ENCODE results near the gene BLOC1S6. TPM values are rescaled to one million over a fixed set of nuclear protein-coding genes. Genes with fewer than 3 reads are reported as not detected.

BLOC1S6 gene
- total and polyA plus RNA-seq, 2 of the 13 experiments (the other 11 are each of a cell fraction or from before 2014, with no cell fraction given) = 11.8 to 44.3 TPM

DNA sequence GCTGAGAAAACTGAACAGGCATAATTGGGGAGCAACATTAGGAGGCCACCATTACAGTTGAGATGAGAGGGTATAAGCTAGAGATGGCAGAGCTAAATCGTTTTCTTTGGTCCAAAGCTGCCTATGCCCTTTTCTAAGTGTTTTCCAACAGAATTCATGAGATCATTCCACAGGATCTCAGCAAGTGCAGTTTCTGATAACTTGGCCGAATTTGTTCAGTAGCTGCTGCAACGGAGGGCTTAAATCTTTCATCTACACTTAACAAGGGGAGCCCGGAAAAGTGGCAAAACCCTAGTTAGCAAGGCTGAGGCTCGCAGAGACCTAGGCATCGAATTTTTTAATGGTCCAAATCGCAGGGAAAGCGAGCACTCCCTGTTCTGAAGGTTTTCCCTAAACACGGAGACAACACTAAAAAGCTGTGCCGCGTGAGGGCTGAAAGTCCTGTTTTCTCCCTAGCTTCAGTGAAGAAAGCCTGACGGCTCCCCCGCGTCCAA lies 531 bp upstream of the BLOC1S6 start:
- no peak for FAIRE-seq
- POLR2A ChIA-PET = interaction anchor here (0.6 to 2.8 kb wide), 14 partner anchors 9 to 386 kb away, joined by 3 to 27 read pairs (median 6); partner anchors contain the start of genes SLC30A4 and SQOR
- Histone ChIP-seq H3K27ac (ENCODE audit: extremely low read length, insufficient read depth, low read length) (peak overlapping the region; percentile 97), H3K27me3 (ENCODE audit: control insufficient read depth in 1 of 2, insufficient read depth in 2 of 2, low read length in 2 of 2) (no peaks in the 10 kb centered on the region; a peak in 1 of 5 replicates), H3K4me3 (replicated peaks in 1 of 3; ENCODE audit: insufficient read depth in 1 of 3, low read depth in 2 of 3, low read length in 3 of 3) (peak overlapping the region; percentile 81 to 96 (median 82)), H3K4me2 (ENCODE audit: low read depth, low read length) (peak overlapping the region; percentile 91), H3K9ac (ENCODE audit: insufficient read depth, low read depth, low read length) (peak overlapping the region; percentile 96), H3K36me3 (replicated peaks in 1 of 2; ENCODE audit: control insufficient read depth in 1 of 2, insufficient read depth in 2 of 2, low read length in 2 of 2) (no peaks in the 10 kb centered on the region), H3K9me3 (ENCODE audit: low read length) (no peaks in the 10 kb centered on the region), H4K20me1 (ENCODE audit: insufficient read depth, low read length) (no peaks in the 10 kb centered on the region; the same call in 1 of the 2 replicates), H3K4me1 (ENCODE audit: insufficient read depth, low read length) (peaks cover 32% of the 10 kb centered on the region), H2AFZ (ENCODE audit: low read length) (peak overlapping the region; percentile 43), H3K79me2 (ENCODE audit: insufficient read depth, low read length) (peaks cover 39% of the 10 kb centered on the region)
- in situ Hi-C loops (cut with HindIII; ENCODE audit: extremely low pct_ligation_motif_present, low pct_unique_long_range_greater_than_20kb) = loop anchor here (5.0 kb wide), 1 partner anchor 184 kb away; a partner anchor contains a TSS
- BruUV-seq (replicated peaks) = TSS peak; percentile 97
- CTCF ChIA-PET (ENCODE audit: low intra/inter-chr PET ratio, low total read pairs) = interaction anchor here (0.6 kb wide), 1 partner anchor 377 kb away, joined by 3 read pairs; no protein-coding TSS in a partner anchor
- DNase-seq (ENCODE audit: low spot score) = no peak
- 0% methylated on average over 13 of the region's 14 CpGs for WGBS (ENCODE audit: low lambda C conversion rate)
- intact Hi-C loops (cut with micrococcal nuclease; ENCODE audit: unreplicated experiment) = loop anchor here (1.0 to 10.0 kb wide), 3 partner anchors 48 to 384 kb away; partner anchors contain the start of gene SQOR
- ATAC-seq = no peak
- TF ChIP-seq POLR2A (IDR thresholded peaks at IDR 0.05; ENCODE audit: insufficient read depth in 1 of 2, low read depth in 2 of 2, low read length in 2 of 2) (peak in 1 of 2 experiments; percentile 84; a peak in 1 of 4 replicates), PHF20 (CRISPR knock-in tag; IDR thresholded peaks at IDR 0.05) (no peak), ZNF331 (CRISPR knock-in tag; IDR thresholded peaks at IDR 0.05) (no peak), PCBP1 (IDR thresholded peaks at IDR 0.05; ENCODE audit: borderline replicate concordance, low read depth, low read length) (no peak), NBN (conservative IDR thresholded peaks at IDR 0.05) (no peak), ZBTB14 (CRISPR knock-in tag; IDR thresholded peaks at IDR 0.05) (no peak), ZSCAN29 (CRISPR knock-in tag; conservative IDR thresholded peaks at IDR 0.05) (no peak), NFIC (IDR thresholded peaks at IDR 0.05; ENCODE audit: low read length) (0 out of 2 replicates have a peak, but pooled peaks have one; percentile 44), ZNF335 (CRISPR knock-in tag; IDR thresholded peaks at IDR 0.05) (no peak), HNF4A (CRISPR knock-in tag; IDR thresholded peaks at IDR 0.05) (no peak), IRF9 (CRISPR knock-in tag; IDR thresholded peaks at IDR 0.05; ENCODE audit: borderline replicate concordance) (no peak), PHF8 (CRISPR knock-in tag; IDR thresholded peaks at IDR 0.05) (no peak), EP300 (IDR thresholded peaks at IDR 0.05; ENCODE audit: low read depth in 2 of 2, low read length in 2 of 2) (no peak), EP300 (CRISPR knock-in tag; IDR thresholded peaks at IDR 0.05; ENCODE audit: borderline replicate concordance) (0 out of 2 replicates have a peak, but pooled peaks have one; percentile 5), FOXP4 (CRISPR knock-in tag; IDR thresholded peaks at IDR 0.05) (0 out of 2 replicates have a peak, but pooled peaks have one; percentile 5), ZNF24 (IDR thresholded peaks at IDR 0.05) (no peak)
- TF ChIP-seq, protein P1, sequence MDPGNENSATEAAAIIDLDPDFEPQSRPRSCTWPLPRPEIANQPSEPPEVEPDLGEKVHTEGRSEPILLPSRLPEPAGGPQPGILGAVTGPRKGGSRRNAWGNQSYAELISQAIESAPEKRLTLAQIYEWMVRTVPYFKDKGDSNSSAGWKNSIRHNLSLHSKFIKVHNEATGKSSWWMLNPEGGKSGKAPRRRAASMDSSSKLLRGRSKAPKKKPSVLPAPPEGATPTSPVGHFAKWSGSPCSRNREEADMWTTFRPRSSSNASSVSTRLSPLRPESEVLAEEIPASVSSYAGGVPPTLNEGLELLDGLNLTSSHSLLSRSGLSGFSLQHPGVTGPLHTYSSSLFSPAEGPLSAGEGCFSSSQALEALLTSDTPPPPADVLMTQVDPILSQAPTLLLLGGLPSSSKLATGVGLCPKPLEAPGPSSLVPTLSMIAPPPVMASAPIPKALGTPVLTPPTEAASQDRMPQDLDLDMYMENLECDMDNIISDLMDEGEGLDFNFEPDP (CRISPR knock-in tag; conservative IDR thresholded peaks at IDR 0.05) = 0 out of 2 replicates have a peak, but pooled peaks have one; percentile 1
- TF ChIP-seq, protein P2, sequence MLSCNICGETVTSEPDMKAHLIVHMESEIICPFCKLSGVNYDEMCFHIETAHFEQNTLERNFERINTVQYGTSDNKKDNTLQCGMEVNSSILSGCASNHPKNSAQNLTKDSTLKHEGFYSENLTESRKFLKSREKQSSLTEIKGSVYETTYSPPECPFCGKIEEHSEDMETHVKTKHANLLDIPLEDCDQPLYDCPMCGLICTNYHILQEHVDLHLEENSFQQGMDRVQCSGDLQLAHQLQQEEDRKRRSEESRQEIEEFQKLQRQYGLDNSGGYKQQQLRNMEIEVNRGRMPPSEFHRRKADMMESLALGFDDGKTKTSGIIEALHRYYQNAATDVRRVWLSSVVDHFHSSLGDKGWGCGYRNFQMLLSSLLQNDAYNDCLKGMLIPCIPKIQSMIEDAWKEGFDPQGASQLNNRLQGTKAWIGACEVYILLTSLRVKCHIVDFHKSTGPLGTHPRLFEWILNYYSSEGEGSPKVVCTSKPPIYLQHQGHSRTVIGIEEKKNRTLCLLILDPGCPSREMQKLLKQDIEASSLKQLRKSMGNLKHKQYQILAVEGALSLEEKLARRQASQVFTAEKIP (CRISPR knock-in tag; IDR thresholded peaks at IDR 0.05; ENCODE audit: borderline replicate concordance) = no peak

Data from HepG2 (cell line).